NCI-H146 treated with DMSO at 0.1 percent for 48 hours (cell line): ENCODE measurements around the gene RNF38.
"Not testable (repeated sequence)": the region's sequence is repeated elsewhere in the genome, so short reads cannot be mapped to it uniquely, and the experiment has no call there.

Experiments
- DNase-seq: peaks from one replicate; lab custom pipeline; 2025; ENCODE audit not compliant: unreplicated experiment; lab: John Stamatoyannopoulos, UW

RNF38 gene

DNA sequence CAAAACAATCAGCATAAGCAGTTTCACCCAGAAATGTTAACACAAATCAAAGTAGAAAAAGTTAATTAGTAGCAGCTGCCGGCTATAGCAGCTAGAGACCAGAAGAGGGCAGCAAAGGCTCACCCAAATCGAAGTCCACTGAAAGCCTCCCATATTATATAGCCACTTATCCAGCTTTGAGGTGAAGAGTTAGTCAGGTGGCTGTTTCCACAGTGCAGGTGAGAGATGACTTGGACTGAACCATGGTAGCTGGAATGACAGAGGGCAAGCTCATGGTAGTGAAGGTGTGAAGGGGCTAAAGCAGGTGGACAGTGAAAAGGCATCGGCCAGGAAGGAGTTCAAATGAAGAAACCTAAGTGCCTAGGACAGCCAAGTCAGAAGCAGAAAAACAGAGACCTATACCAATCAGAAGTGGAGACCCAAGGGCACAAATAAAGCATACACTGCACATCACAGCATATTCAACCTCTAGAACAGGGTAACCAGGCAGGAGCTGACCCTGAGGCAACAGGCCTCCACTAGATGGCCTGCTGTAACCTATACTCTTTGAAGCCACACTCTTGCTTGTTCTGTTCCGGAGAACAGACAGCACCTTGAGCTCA, 7.2 kb upstream of the RNF38 start:
- peak; percentile 75 for DNase-seq

DNA sequence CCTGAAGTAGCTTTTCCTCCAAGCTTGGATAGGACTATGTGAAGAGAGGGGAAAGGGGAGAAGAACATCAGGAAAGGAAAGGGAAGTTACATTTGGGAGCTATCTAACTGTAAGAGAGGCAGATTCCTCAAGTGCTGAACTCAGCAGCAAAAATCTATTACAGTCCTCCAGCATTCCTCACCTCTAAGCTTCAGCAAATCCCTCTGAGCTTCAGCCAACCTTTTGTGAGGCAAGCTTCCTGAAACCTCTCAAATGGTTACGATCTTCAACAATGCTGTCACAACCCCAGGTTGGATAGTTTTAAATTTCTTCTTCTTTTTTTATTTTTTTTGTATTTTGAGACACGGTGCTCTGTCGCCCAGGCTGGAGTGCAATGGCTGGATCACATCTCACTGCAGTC, 2.5 kb upstream of the RNF38 start:
- DNase-seq = no peak

DNA sequence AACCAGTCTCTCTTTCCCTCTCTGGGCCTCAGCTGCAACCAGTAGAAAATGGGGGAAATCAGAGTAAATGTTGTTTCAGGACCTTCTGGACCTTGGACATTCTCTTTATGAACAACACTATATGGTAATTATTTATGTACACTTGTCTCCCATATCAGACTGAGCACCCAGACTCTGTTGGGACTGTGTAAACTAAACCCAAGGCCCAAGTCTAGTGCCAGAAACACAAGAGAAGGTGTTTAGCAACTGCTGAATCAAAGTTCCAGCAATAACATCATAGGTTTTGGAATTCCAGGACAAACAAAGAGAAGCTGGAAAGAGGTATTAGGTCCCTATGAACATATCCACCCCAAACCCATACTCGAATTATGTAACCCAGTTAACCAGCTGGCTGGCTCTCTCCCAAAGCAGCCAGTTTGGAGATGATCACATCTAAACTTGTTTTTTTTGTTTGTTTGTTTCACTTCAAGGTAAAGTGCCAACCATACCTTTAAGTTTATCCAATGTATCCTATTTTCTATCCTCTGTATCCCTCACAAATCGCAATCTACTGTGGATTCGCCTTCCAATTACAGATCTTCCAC, 1.9 kb upstream of the RNF38 start:
- no peak for DNase-seq

DNA sequence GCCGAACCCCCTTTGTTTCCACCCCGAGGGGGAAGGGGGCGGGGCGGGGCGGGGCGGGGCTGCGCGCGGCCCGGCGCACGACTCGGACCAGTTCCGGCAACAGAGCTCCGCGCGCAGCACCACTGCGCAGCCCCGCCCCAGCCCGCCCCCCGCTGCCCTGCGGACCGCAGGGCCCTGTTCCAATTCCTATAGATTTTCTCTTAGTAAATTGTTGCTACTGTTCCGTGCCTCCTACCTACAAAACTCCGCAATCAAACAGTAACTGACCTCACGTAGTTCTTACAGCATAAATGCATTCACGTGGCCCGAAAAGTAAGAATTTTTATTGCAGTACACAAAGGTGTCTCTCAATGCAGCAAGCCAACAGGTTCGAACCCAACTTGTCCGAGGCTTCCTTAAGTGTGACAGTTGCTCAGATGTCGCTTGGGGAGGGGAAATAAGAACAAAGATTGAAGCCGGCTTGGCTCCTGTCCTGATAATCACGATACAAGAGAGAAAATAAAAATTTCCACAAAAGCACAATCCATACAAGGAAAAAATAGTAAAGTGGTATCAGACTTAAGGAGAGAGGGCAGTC, 1.2 kb upstream of the RNF38 start:
- DNase-seq = peak; percentile 67

DNA sequence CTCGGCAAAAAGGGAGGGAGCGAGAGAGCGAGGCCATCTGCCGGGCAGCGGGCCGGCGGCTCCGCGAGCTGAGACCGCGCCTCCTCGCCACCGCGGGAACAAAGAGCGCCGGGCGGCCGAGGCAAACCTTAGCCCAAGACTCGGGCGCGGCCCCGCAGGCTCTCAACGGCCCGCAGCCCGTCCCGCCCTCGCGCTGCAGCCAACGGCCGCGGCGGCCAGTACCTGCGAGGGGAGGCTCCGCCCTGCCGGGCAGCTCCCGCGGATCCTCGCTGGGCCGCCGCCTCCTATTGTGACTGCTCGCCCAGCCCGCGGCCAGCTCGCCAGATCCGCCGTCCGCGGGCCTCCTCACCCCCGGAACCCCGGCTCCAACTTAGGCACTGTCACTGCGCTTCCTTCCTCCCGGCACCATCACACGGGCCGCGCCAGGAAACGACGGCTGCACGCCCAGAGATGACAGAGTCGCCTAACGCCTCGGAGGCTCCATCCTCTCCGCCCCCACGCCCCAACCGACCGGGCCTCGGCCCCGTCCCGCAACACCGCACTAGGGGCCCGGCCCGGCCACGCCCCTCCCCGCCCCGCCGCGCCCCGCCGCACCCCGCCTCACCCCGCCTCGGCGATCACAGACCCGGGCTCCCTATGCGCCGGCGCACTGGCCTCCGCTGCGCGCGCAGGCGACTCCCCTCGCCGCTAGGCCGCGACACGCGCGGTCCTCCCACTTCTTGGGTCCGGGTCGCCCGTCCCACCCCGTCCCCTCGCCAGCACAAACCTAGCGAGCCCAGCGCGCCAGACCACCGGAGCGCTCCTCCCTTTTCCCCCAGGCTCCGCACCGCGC, 479 bp upstream of the RNF38 start:
- peak; percentile 94 for DNase-seq

DNA sequence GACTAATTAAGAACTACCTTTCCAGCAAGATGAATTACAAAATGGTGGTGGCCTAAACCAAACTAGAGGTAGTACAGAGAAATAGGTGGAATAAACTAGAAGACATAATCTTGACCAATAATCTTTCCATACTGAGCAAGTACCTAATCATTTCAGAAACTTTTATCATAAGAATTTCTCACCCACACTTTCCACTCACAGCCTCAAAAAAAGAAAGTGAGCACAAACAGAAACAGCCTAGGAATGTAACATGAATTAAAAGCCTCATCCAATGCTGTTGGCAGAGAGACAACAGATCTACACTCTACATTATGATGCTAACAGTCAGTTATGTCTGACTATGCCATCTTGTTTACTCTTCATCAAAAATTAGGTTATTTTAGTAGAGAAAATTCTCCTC, 1.3 kb downstream of the RNF38 start:
- no peak for DNase-seq

DNA sequence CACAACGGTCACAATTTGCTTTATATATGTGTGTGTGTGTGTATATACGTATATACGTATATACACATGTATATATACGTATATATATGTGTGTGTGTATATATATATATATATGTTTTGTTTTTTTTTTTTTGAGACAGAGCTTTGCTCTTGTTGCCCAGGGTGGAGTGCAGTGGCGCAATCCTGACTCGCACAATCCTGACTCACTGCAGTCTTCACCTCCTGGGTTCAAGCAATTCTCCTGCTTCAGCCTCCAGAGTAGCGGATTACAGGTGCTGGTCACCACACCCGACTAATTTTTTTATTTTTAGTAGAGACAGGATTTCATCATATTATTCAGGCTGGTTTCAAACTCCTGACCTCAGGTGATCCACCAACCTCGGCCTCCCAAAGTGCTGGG, 3.1 kb downstream of the RNF38 start:
- DNase-seq = no peak

DNA sequence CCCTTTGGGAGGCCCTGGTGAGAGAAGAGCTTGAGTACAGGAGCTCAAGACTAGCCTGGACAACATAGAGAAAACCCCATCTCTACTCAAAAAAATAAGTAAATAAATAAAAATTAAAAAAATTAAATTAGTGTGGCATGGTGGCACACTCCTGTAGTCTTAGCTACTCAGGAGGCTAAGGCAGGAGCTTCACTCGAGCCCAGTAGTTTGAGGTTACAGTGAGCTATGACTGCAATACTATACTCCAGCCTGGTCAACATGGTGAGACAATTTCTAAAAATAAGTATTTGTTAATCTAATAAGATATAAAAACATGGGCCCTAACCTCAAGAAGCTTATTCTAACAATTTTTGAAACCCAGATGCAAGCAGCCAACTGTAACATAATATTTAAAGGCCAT, 7.6 kb downstream of the RNF38 start:
- no peak for DNase-seq

DNA sequence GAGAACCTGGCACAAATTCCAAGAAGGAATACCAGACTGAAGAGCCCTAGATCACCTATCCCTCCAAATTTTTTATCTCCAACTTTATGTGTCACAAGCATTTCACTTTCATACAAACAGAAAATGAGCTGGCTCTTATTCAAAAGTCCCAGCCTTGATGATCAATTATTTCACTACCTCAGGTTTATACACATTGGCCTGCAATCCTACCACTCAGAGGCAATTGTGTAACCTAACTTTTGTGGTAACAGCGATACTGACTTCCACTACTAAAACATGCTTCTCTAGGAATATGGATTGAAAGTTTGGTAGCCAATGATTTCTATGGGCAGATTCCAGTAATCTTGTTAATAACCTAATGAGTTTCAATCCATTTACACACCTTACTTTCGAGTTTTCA, 10.5 kb downstream of the RNF38 start:
- DNase-seq = no peak

DNA sequence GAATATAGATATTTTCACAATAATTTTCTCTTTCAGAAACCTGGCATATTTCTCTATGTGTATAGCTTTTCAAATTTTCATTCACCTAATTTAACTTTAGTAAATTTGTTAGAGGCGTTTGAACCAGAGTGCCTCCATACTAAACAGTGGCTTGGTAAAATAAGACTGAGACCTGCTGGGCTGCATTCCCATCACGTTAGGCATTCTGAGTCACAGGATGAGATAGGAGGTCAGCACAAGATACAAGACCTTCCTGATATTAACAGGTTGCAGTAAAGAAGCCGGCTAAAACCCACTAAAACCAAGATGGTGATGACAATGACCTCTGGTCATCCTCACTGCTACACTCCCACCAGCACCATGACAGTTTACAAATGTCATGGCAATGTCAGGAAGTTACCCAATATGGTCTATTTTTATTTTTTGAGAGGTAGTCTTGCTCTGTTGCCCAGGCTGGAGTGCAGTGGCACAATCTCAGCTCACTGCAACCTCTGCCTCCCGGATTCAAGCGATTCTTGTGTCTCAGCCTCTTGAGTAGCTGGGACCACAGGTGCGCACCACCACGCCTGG, 13.6 kb downstream of the RNF38 start:
- not testable (repeated sequence) for DNase-seq

DNA sequence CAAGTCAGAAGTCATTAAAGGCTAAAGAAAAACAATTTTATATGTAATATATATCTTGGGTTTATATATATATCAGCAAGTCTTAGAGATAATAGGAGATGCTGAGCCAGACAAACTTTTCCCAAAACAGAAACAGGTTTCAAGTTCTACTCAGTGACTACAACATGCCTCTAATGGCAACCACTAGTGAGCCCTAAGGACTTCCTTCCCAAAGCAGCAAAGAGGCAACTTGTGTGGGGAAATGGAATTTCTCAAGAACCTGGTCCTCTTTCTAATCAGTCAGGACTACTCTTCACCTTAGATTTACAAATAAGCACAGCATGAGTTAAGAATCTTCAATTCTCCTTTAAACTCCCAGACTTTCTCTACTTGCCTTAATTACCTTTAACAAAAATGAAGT, 17.6 kb downstream of the RNF38 start:
- no peak for DNase-seq

DNA sequence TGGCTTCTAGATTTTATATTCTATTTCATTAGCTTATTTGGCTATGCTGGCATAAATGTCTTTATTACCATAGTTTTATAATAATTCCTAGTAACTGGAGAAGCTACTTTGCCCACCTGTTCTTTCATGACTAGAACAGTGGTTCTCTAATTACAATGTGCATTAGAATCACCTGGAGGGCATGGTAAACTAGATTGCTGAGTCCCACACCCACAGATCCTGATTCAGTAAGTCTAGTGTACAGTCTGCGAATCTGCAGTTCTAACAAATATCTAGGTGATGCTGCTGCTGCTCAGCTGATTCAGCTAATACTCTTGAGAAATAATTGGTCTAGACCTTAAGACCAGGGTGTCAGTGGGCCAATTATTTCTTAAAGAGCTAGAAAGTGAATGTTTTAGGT, 35.5 kb downstream of the RNF38 start:
- DNase-seq = no peak

DNA sequence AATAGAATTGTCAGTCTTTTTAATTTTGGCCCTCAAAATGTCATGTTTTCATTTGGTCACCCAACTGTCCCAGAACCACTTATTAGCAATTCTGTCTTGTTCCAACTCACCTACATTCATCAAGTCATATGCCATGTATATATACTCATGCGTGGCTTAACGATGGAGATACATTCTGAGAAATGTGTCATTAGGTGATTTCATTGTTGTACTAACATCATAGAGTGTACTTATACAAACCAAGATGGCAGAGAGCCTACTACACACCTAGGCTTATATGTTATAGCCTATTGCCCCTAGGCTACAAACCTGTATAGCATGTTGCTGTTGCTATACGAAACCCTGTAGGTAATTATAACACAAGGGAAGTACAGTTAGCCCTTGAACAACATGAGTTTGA, 36.6 kb downstream of the RNF38 start:
- no peak for DNase-seq

DNA sequence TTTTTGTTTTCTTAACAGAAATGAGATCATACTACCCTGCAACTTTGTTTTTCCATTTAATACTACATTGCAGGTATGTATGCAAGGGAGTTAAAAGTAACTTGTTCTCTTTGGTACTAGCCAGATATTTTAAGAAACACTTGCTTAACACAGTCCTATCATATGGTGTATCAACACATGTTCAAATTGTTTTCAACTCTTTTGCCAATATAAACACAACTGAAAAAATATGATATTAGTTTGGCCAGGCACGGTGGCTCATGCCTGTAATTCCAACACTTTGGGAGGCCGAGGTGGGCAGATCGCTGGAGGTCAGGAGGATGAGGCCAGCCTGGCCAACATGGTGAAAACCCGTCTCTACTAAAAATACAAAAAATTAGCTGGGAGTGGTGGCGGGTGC, 41.6 kb downstream of the RNF38 start:
- DNase-seq = no peak

DNA sequence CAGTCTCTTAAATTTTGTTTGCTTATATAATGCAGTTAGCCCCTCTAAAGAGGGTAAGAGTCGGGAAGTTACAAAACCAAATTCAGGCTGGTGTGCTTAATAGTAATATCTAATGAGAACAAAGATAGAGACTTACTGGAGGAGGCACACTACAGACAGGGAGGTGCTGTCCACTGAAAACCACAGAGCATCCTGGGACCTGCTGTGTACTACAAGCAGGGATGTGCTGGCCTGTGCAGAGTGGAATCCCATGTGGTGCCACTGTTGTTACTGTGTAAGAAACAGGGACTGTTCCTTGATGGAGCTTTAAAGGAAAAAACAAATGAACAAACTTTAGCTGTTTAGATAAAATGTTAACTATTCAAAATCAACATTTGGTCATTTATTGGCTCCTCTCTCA, 42.4 kb downstream of the RNF38 start:
- no peak for DNase-seq

DNA sequence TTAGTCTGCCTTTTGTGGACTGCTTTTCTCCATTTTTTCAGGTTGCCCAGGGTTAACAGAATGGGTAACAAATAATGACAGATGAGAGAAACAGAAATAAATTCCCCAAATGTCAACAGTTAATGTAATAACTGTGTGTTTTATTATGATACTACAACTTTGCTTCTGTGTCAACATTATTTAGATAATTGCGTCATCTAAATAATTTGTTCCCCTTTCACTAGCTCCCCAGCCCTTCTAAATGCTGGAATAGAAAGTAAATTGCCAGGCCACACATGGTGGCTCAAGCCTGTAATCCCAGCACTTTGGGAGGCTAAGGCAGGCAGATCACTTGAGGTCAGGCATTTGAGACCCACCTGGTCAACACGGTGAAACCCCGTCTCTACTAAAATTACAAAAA, 53.5 kb downstream of the RNF38 start:
- DNase-seq = peak; percentile 97

DNA sequence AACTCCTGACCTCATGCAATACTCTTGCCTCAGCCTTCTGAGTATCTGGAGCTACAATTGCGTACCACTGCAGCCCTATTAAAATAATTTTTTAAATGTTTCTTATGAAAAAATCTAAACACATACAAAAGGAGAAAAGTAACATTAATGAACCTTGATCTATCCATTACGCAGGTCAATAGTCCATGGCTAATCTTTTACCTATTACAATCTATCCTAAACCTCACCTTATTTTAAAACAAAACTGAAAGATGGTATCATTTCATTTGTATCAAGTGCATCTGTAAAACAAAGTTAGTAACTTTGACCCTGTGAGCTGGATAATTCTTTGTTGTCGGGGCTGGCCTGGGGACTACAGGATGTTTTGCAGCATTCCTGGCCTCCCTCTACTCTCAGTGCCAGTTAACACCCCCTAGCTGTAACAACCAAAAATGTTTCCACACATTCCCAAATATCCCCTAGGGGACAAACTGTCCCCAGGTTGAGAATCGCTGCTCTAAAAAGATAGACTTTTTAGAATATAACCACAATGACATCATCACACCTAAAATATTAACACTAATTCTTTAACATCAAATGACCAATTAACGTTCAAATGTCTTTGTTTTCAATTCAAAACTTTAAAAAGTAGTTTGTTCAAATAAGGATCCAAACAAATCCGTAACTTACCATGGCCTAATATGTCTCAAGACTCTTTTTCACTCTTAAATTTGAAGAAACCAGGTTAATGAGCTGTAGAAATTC, 54.8 kb downstream of the RNF38 start:
- DNase-seq = no peak

DNA sequence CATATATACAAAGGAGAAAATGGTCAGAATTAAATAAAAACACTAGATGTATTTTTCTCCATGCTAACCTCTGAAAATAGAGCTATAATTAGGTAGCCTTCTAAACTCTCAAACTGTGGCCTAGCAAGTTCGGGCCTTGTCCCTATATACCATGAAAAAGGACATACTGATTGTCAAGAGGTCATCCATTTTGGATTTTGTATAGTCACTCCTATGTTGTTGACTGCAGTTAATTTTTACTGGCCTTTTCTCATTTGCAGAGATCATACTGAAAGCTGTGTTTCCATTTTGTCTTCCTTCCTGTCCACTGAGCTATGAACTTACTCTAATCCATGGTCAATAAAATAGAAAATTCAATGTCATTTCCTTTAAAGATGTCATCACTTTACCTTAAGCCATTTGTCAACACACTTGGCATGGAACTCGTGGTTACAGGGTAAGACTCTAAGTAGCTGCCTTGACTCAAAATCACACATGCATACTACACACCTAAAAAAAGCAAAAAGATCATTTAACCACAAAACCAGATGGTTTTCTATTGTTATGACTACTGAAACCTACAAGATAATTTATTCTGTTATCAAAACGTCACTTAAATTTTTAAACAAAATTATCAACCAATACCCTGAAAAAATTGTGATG, 58.0 kb downstream of the RNF38 start:
- no peak for DNase-seq

DNA sequence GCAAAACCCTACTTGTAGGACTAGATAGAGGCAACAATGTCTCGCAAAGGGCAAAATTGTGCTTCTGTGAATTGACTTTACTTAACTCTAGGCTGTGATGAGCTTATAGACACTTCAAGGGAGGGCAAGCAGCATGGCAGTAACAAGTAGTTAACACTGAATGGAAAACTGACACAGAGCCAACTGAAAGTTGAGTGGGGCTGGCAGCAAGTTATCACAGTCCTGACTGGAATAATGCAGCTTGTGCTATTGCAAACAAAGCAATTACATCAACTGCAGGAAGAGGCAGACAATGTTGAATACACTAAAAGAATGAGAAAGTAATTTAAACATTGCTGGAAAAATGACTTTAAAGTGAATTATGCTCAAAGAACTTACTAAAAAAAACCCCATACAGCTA, 62.2 kb downstream of the RNF38 start:
- no peak for DNase-seq

DNA sequence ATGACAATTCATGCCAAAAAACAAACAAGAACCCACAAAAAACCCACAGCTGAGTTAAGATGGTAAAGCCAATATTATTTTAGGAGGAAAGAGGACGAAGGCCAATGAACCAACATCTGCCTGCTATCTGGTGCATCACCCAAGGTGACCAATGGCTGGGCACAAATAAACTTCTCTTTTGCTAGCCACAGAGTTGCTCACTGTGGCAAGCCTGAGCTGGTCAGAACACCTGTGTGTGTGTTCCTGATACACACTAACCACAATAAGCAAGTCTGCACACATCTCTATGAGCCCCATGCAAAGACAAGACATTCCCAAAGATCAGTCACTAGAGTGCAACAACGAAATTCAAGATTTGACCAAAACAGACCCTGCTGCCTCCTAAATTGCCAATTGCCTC, 63.1 kb downstream of the RNF38 start:
- DNase-seq = no peak
